ENCODE data around the gene YES1.

Gene YES1

DNA sequence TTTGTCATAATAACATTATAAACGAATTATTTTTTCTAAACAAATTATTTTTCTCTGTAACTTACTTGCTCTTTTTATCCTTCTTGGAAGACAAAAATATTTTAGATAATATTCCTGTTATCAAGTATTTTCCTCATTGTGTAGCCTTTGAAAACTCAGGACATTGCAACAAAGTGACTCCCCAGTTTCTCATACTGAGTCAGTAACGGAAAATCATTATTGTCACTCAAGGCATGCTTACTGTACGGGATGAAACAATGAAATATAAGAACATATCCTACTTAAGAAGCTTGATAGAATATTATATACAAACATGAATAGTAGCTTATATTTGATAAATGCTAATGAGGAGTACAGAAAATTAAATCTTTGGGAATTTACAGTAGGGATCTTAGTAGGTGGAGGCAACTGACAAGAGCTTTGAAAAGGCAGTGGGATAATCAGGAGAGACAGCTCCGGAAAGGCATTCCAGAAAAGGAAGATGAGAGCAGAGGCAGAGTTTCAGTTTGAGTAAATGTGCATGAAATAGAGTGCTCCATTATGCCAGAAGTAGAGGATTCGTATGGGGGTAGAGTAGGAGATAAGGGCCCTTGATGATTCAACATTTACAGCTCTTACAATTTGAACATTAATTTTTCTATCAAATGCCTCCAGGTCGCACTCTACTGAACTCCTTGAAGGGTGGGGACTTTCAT lies 14.0 kb upstream of the YES1 start:
- no peak for DNase-seq (ENCODE audit: low read depth)
- no peak for TF ChIP-seq CTCF (conservative IDR thresholded peaks at IDR 0.05; ENCODE audit: control insufficient read depth, insufficient read depth, low read depth, low read length)
- H3K4me3 ChIP-seq (ENCODE audit: control insufficient read depth, low read depth, low read length) = no peak overlapping the region

GRCh38 chr18:824179-824578 lies 12.1 kb upstream of the YES1 start:
- no peak overlapping the region for H3K4me3 ChIP-seq (ENCODE audit: control insufficient read depth, low read depth, low read length)
- TF ChIP-seq CTCF (conservative IDR thresholded peaks at IDR 0.05; ENCODE audit: control insufficient read depth, insufficient read depth, low read depth, low read length) = no peak
- DNase-seq (ENCODE audit: low read depth) = no peak

DNA sequence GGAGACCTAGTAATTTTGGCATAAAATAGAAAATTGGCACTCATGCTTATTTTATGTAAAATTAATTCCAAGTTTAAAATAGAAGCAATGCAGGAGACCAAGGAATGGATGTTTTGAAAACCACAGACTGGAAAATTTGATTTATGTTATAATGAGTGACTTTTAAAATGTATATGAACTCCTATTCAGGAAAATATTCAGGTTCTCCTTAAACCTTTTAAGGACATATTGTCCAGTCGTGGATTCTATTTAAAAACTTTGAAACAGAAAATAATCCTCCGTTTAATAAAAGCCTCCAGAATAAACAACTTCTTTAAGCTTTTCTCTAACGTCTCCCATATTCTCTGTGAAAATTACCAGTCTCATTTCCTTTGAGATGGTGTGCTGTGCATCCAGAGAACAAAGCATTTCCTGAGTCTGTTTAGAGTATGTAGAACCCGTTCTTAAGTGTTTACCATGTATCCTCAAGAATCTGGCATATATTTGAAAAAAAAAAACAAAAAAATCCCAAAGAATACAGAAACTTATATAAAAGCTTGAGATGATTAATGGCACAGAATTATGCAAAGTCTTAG lies 8.6 kb upstream of the YES1 start:
- no peak overlapping the region for H3K4me3 ChIP-seq (ENCODE audit: control insufficient read depth, low read depth, low read length)
- no peak for TF ChIP-seq CTCF (conservative IDR thresholded peaks at IDR 0.05; ENCODE audit: control insufficient read depth, insufficient read depth, low read depth, low read length)
- DNase-seq (ENCODE audit: low read depth) = no peak

GRCh38 chr18:816869-817268 lies 4.8 kb upstream of the YES1 start:
- H3K4me3 ChIP-seq (ENCODE audit: control insufficient read depth, low read depth, low read length) = no peak overlapping the region
- no peak for TF ChIP-seq CTCF (conservative IDR thresholded peaks at IDR 0.05; ENCODE audit: control insufficient read depth, insufficient read depth, low read depth, low read length)
- DNase-seq (ENCODE audit: low read depth) = no peak

- no peak for TF ChIP-seq CTCF (conservative IDR thresholded peaks at IDR 0.05; ENCODE audit: control insufficient read depth, insufficient read depth, low read depth, low read length)
- no peak for DNase-seq (ENCODE audit: low read depth)
- no peak overlapping the region for H3K4me3 ChIP-seq (ENCODE audit: control insufficient read depth, low read depth, low read length)
Observed at GRCh38 chr18:816088-816653, 4.1 kb upstream of the YES1 start.

GRCh38 chr18:815353-815752 lies 3.3 kb upstream of the YES1 start:
- TF ChIP-seq CTCF (conservative IDR thresholded peaks at IDR 0.05; ENCODE audit: control insufficient read depth, insufficient read depth, low read depth, low read length) = no peak
- H3K4me3 ChIP-seq (ENCODE audit: control insufficient read depth, low read depth, low read length) = no peak overlapping the region
- DNase-seq (ENCODE audit: low read depth) = no peak
